PC-9 (cell line): ENCODE data around the gene SUGP2. TPM values are rescaled to one million over a fixed set of nuclear protein-coding genes. Genes with fewer than 3 reads are reported as not detected.

Experiments used
- BruUV-seq: library from RNA; stranded (reverse); fragments of 400-500 nt; replicated peaks from 2 replicates; lab custom pipeline; 2021; lab: Mats Ljungman, UMichigan
- CTCF ChIA-PET: fragments of 300-600 bp; sonication (Branson Sonifier 250); formaldehyde crosslinking; loops from one replicate; lab custom pipeline; 2022; ENCODE audit warnings: antibody characterized with exemption; lab: Charles Lee
- POLR2A ChIA-PET: fragments of 300-600 bp; sonication (Branson Sonifier 250); formaldehyde crosslinking; loops from one replicate; lab custom pipeline; 2022; ENCODE audit warnings: antibody characterized with exemption; ENCODE audit not compliant: unreplicated experiment; lab: Charles Lee
- DNase-seq, 2 experiments: peaks; one replicate each; pipeline versions ENCODE4 v3.0.0 to v3.0.0-alpha.2; 2015 to 2022; ENCODE audit warnings: mixed read lengths in 1 of 2
- H2AFZ ChIP-seq: fragments of 200-600 bp; sonication (generic); 2 replicates; pipeline ENCODE4 v1.8.1; 2017; ENCODE audit warnings: antibody characterized with exemption
- H3F3A ChIP-seq: fragments of 200-600 bp; sonication (generic); 2 replicates; pipeline ENCODE4 v1.8.1; 2017; ENCODE audit warnings: antibody characterized with exemption, mild to moderate bottlenecking, low read depth; ENCODE audit not compliant: insufficient read depth
- H3K27ac ChIP-seq: fragments of 200-600 bp; sonication (generic); 2 replicates; pipeline ENCODE4 v1.6.1; 2016; ENCODE audit warnings: mixed run types
- H3K27me3 ChIP-seq: fragments of 200-600 bp; sonication (generic); 2 replicates; pipeline ENCODE4 v1.6.1; 2016; ENCODE audit warnings: low read depth, mixed run types; ENCODE audit not compliant: insufficient read depth
- H3K36me3 ChIP-seq: fragments of 200-600 bp; sonication (generic); 2 replicates; pipeline ENCODE4 v1.6.1; 2016; ENCODE audit warnings: low read depth, mixed run types
- H3K4me1 ChIP-seq: fragments of 200-600 bp; sonication (generic); replicated peaks from 2 replicates; pipeline ENCODE4 v1.6.1; 2016; ENCODE audit warnings: mixed run types; ENCODE audit not compliant: insufficient read depth
- H3K4me2 ChIP-seq: fragments of 200-600 bp; sonication (generic); 2 replicates; pipeline ENCODE4 v1.6.1; 2017; ENCODE audit warnings: mixed run types
- H3K4me3 ChIP-seq: fragments of 200-600 bp; sonication (generic); 2 replicates; pipeline ENCODE4 v1.6.1; 2016; ENCODE audit warnings: mixed run types
- H3K79me2 ChIP-seq: fragments of 200-600 bp; sonication (generic); 2 replicates; pipeline ENCODE4 v1.6.1; 2017; ENCODE audit warnings: low read depth, mixed run types
- H3K9me2 ChIP-seq: fragments of 200-600 bp; sonication (generic); 2 replicates; pipeline ENCODE4 v1.8.1; 2017; ENCODE audit warnings: mild to moderate bottlenecking; ENCODE audit not compliant: insufficient read depth
- H3K9me3 ChIP-seq: fragments of 200-600 bp; sonication (generic); 2 replicates; pipeline ENCODE4 v1.8.1; 2016; ENCODE audit warnings: low read depth; ENCODE audit not compliant: insufficient read depth
- H4K20me1 ChIP-seq: fragments of 200-600 bp; sonication (generic); 2 replicates; pipeline ENCODE4 v1.8.1; 2017; ENCODE audit not compliant: insufficient read depth
- EZH2 ChIP-seq: fragments of 200-600 bp; sonication (generic); IDR thresholded peaks from 2 replicates; pipeline ENCODE4 v1.8.0; 2017; ENCODE audit warnings: antibody characterized with exemption, low read depth
- intact Hi-C: fragments of 100-400 bp; cut with micrococcal nuclease; formaldehyde crosslinking; loops from one replicate; pipeline ENCODE4 v1.10.0; 2022; ENCODE audit not compliant: unreplicated experiment
- total RNA-seq: library from RNA; stranded (reverse); gene quantifications from 2 replicates; pipeline ENCODE4 v1.2.3, GENCODE V29; 2021
- TF ChIP-seq, protein P1 (sequence below): fragments of 200-600 bp; sonication (generic); conservative IDR thresholded peaks from 2 replicates; pipeline ENCODE4 v1.6.1; 2017; ENCODE audit warnings: mixed run types, antibody characterized with exemption, mild to moderate bottlenecking, moderate library complexity

Gene SUGP2
- total RNA-seq, 1 experiment from 2014 or later, result 73.1 TPM

GRCh38 chr19:18951721-18952281, 81.5 kb downstream of the SUGP2 start:
- Histone ChIP-seq H3K4me1 (peaks cover 31% of the 10 kb centered on the region), H3K27ac (peak overlapping the region; percentile 75), H3K4me2 (peak overlapping the region; percentile 60; the same call in 1 of the 2 replicates), H4K20me1 (no peaks in the 10 kb centered on the region), H3K9me2 (no peaks in the 10 kb centered on the region), H3K79me2 (no peaks in the 10 kb centered on the region), H3F3A (peaks cover 42% of the 10 kb centered on the region), H3K36me3 (no peaks in the 10 kb centered on the region), H2AFZ (no peak overlapping the region), H3K4me3 (no peak overlapping the region), H3K9me3 (no peaks in the 10 kb centered on the region), H3K27me3 (no peaks in the 10 kb centered on the region)
- no TSS peak for BruUV-seq
- DNase-seq, result peak; percentile 70 to 100
- POLR2A ChIA-PET, result no interaction called here
- no peak for TF ChIP-seq EZH2
- TF ChIP-seq, protein P1, sequence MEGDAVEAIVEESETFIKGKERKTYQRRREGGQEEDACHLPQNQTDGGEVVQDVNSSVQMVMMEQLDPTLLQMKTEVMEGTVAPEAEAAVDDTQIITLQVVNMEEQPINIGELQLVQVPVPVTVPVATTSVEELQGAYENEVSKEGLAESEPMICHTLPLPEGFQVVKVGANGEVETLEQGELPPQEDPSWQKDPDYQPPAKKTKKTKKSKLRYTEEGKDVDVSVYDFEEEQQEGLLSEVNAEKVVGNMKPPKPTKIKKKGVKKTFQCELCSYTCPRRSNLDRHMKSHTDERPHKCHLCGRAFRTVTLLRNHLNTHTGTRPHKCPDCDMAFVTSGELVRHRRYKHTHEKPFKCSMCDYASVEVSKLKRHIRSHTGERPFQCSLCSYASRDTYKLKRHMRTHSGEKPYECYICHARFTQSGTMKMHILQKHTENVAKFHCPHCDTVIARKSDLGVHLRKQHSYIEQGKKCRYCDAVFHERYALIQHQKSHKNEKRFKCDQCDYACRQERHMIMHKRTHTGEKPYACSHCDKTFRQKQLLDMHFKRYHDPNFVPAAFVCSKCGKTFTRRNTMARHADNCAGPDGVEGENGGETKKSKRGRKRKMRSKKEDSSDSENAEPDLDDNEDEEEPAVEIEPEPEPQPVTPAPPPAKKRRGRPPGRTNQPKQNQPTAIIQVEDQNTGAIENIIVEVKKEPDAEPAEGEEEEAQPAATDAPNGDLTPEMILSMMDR, result no peak
- intact Hi-C loops, result no loop called here
- CTCF ChIA-PET, result interaction anchor here (0.7 kb wide), 3 partner anchors 85 to 369 kb away, joined by 9 to 23 read pairs (median 21); no protein-coding TSS in a partner anchor

- H3K4me3 ChIP-seq, result no peak overlapping the region
- no peaks in the 10 kb centered on the region for H3K36me3 ChIP-seq
- no peaks in the 10 kb centered on the region for H3K9me2 ChIP-seq
- TF ChIP-seq EZH2, result no peak
- TF ChIP-seq, protein P1, result no peak
- H3K79me2 ChIP-seq, result no peaks in the 10 kb centered on the region
- no TSS peak for BruUV-seq
- H3K9me3 ChIP-seq, result no peaks in the 10 kb centered on the region
- intact Hi-C loops, result no loop called here
- H2AFZ ChIP-seq, result no peak overlapping the region
- peaks cover 48% of the 10 kb centered on the region for H3F3A ChIP-seq
- H3K4me2 ChIP-seq, result no peak overlapping the region
- ChIA-PET POLR2A (no interaction called here), CTCF (no interaction called here)
- no peak for DNase-seq
- peaks cover 31% of the 10 kb centered on the region for H3K4me1 ChIP-seq
- no peaks in the 10 kb centered on the region for H4K20me1 ChIP-seq
- no peak overlapping the region for H3K27ac ChIP-seq
- H3K27me3 ChIP-seq, result no peaks in the 10 kb centered on the region
These were observed 83.5 kb downstream of the SUGP2 start for GRCh38 chr19:18949858-18950257.

- Histone ChIP-seq H3K79me2 (no peaks in the 10 kb centered on the region), H3K27me3 (no peaks in the 10 kb centered on the region), H3K4me1 (peaks cover 31% of the 10 kb centered on the region), H3K9me2 (no peaks in the 10 kb centered on the region), H4K20me1 (no peaks in the 10 kb centered on the region), H3K4me3 (no peak overlapping the region), H2AFZ (no peak overlapping the region), H3K36me3 (no peaks in the 10 kb centered on the region), H3K27ac (no peak overlapping the region), H3K4me2 (no peak overlapping the region), H3K9me3 (no peaks in the 10 kb centered on the region), H3F3A (peaks cover 55% of the 10 kb centered on the region)
- POLR2A ChIA-PET, result interaction anchor here (0.6 kb wide), 1 partner anchor 30 kb away, joined by 3 read pairs; the partner anchor contains the start of genes COPE and DDX49
- no peak for TF ChIP-seq EZH2
- TF ChIP-seq, protein P1, result no peak
- DNase-seq, result no peak
- intact Hi-C loops, result no loop called here
- CTCF ChIA-PET, result no interaction called here
- no TSS peak for BruUV-seq
These were observed 84.4 kb downstream of the SUGP2 start for GRCh38 chr19:18948976-18949356.
